OCI-LY1 (cell line): ENCODE measurements around the gene LETM1.

ENCODE experiments used
- H2AFZ ChIP-seq: fragments of 200-600 bp; sonication (generic), shearing (Covaris generic); 2 replicates; pipeline ENCODE4 v1.6.0; 2014; ENCODE audit warnings: antibody characterized with exemption, mild to moderate bottlenecking, low read length
- H3F3A ChIP-seq: fragments of 200-600 bp; sonication (generic), shearing (Covaris generic); 2 replicates; pipeline ENCODE4 v1.6.0; 2014; ENCODE audit warnings: mild to moderate bottlenecking, antibody characterized with exemption, low read length, moderate library complexity; ENCODE audit not compliant: insufficient read depth
- H3K27ac ChIP-seq: fragments of 200-600 bp; sonication (generic); 2 replicates; pipeline ENCODE4 v1.5.1; 2014; ENCODE audit warnings: low read length, mixed run types, mild to moderate bottlenecking, low read depth; ENCODE audit not compliant: poor library complexity, severe bottlenecking
- H3K27me3 ChIP-seq: fragments of 200-600 bp; sonication (generic); 2 replicates; pipeline ENCODE4 v1.6.0; 2014; ENCODE audit warnings: antibody characterized with exemption, mild to moderate bottlenecking, low read length, moderate library complexity; ENCODE audit not compliant: insufficient read depth
- H3K36me3 ChIP-seq: fragments of 200-600 bp; sonication (generic); 2 replicates; pipeline ENCODE4 v1.6.1; 2014; ENCODE audit warnings: mild to moderate bottlenecking, antibody characterized with exemption, low read length, moderate library complexity, mixed read lengths; ENCODE audit not compliant: insufficient read depth
- H3K4me1 ChIP-seq: fragments of 200-600 bp; sonication (generic); 2 replicates; pipeline ENCODE4 v1.5.1; 2014; ENCODE audit warnings: mild to moderate bottlenecking, low read length, moderate library complexity; ENCODE audit not compliant: insufficient read depth, severe bottlenecking
- H3K4me2 ChIP-seq: fragments of 200-600 bp; sonication (generic), shearing (Covaris generic); 2 replicates; pipeline ENCODE4 v1.6.1; 2014; ENCODE audit warnings: low read length
- H3K4me3 ChIP-seq: fragments of 200-600 bp; sonication (generic); 2 replicates; pipeline ENCODE4 v1.5.1; 2014; ENCODE audit warnings: low read length, low read depth, mild to moderate bottlenecking, mixed read lengths; ENCODE audit not compliant: poor library complexity, severe bottlenecking
- H3K79me2 ChIP-seq: fragments of 200-600 bp; shearing (Covaris generic); 2 replicates; pipeline ENCODE4 v1.6.1; 2016; ENCODE audit warnings: mixed run types, low read length, mixed read lengths; ENCODE audit not compliant: insufficient read depth
- H3K9ac ChIP-seq: fragments of 200-600 bp; sonication (generic), shearing (Covaris generic); 2 replicates; pipeline ENCODE4 v1.6.1; 2014; ENCODE audit warnings: mild to moderate bottlenecking, low read length, mixed read lengths
- H3K9me2 ChIP-seq: fragments of 200-600 bp; sonication (generic), shearing (Covaris generic); 2 replicates; pipeline ENCODE4 v1.6.1; 2014; ENCODE audit warnings: low read depth, mild to moderate bottlenecking, low read length, mixed read lengths
- H3K9me3 ChIP-seq: fragments of 200-600 bp; shearing (Covaris generic); 2 replicates; pipeline ENCODE4 v1.6.1; 2014; ENCODE audit warnings: low read length, mixed read lengths
- H4K20me1 ChIP-seq: fragments of 200-600 bp; sonication (generic), shearing (Covaris generic); 2 replicates; pipeline ENCODE4 v1.6.0; 2016; ENCODE audit warnings: mild to moderate bottlenecking, low read length; ENCODE audit not compliant: insufficient read depth
- CTCF ChIP-seq: fragments of 200-600 bp; sonication (generic), shearing (Covaris generic); IDR thresholded peaks from 2 replicates; pipeline ENCODE4 v1.5.1; 2017; ENCODE audit warnings: mild to moderate bottlenecking, antibody characterized with exemption, low read length, moderate library complexity, mixed read lengths
- EZH2 ChIP-seq: fragments of 200-600 bp; sonication (generic), shearing (Covaris generic); IDR thresholded peaks from 2 replicates; pipeline ENCODE4 v1.8.0; 2017; ENCODE audit warnings: borderline replicate concordance, mixed run types, mild to moderate bottlenecking, antibody characterized with exemption, low read length, moderate library complexity, mixed read lengths

Gene LETM1

DNA sequence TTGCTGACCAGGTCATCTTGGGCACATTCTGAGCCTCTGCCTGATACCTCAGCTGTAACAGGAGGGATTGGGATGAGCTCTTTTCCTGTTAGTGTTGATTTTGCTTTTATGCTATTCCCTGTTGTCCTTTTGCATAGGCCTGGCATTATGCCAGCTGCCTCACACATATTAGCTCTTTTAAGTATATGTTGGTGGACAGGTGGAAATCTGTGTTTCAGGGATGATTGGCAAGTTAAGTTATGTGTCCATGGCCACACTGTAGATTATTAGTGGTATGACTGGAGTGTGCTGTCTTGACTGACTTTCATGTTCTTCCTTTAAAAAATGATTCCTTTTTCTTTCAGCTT is 44.1 kb upstream of the LETM1 start:
- H3K36me3 ChIP-seq, result peaks cover 48% of the 10 kb centered on the region
- H3K9ac ChIP-seq, result no peak overlapping the region
- H3K4me2 ChIP-seq, result no peak overlapping the region
- peaks cover 29% of the 10 kb centered on the region for H3K4me1 ChIP-seq
- no peak overlapping the region for H3K27ac ChIP-seq
- peaks cover 4% of the 10 kb centered on the region for H3F3A ChIP-seq
- peaks cover 40% of the 10 kb centered on the region for H3K79me2 ChIP-seq
- no peak overlapping the region for H3K4me3 ChIP-seq
- H3K9me3 ChIP-seq, result no peaks in the 10 kb centered on the region
- H3K27me3 ChIP-seq, result no peaks in the 10 kb centered on the region
- H2AFZ ChIP-seq, result no peak overlapping the region
- H3K9me2 ChIP-seq, result no peaks in the 10 kb centered on the region
- H4K20me1 ChIP-seq, result no peaks in the 10 kb centered on the region
- TF ChIP-seq EZH2 (no peak), CTCF (no peak)

- peaks cover 45% of the 10 kb centered on the region for H3K79me2 ChIP-seq
- H4K20me1 ChIP-seq, result no peaks in the 10 kb centered on the region
- no peaks in the 10 kb centered on the region for H3K27me3 ChIP-seq
- H3K36me3 ChIP-seq, result peaks cover 42% of the 10 kb centered on the region
- peaks cover 4% of the 10 kb centered on the region for H3F3A ChIP-seq
- peak overlapping the region; percentile 27 for H3K4me3 ChIP-seq
- peak overlapping the region; percentile 88 for H3K27ac ChIP-seq
- peak overlapping the region; percentile 62 for H3K4me2 ChIP-seq
- no peaks in the 10 kb centered on the region for H3K9me3 ChIP-seq
- H3K9ac ChIP-seq, result peak overlapping the region; percentile 37; the same call in 1 of the 2 replicates
- TF ChIP-seq CTCF (peak; percentile 69), EZH2 (no peak)
- no peak overlapping the region for H2AFZ ChIP-seq
- H3K4me1 ChIP-seq, result peaks cover 30% of the 10 kb centered on the region
- no peaks in the 10 kb centered on the region for H3K9me2 ChIP-seq
Observed at GRCh38 chr4:1899149-1900086, 43.5 kb upstream of the LETM1 start.

- Histone ChIP-seq H3K4me3 (peak overlapping the region; percentile 27), H3K27ac (peak overlapping the region; percentile 88), H3K9me2 (no peaks in the 10 kb centered on the region), H3K27me3 (no peaks in the 10 kb centered on the region), H3K36me3 (peaks cover 36% of the 10 kb centered on the region), H3K9me3 (no peaks in the 10 kb centered on the region), H3K4me1 (peaks cover 30% of the 10 kb centered on the region), H3K79me2 (peaks cover 53% of the 10 kb centered on the region), H4K20me1 (no peaks in the 10 kb centered on the region), H3K9ac (peak overlapping the region; percentile 37; the same call in 1 of the 2 replicates), H2AFZ (no peak overlapping the region), H3F3A (peaks cover 4% of the 10 kb centered on the region), H3K4me2 (peak overlapping the region; percentile 62)
- TF ChIP-seq CTCF (no peak), EZH2 (no peak)
Observed at GRCh38 chr4:1898681-1899080, 42.7 kb upstream of the LETM1 start.
